H54 (cell line): ENCODE measurements around the gene VWDE.

ENCODE experiments used
- DNase-seq: peaks from one replicate; pipeline ENCODE4 v3.0.0; 2011; ENCODE audit warnings: low spot score, mixed read lengths; ENCODE audit not compliant: insufficient read length
- FAIRE-seq: peaks from 3 replicates; lab custom pipeline; 2011; peaks lifted over from hg19 to GRCh38; lab: Jason Lieb, UNC
- POLR2A ChIP-seq: IDR thresholded peaks from 2 replicates; pipeline ENCODE4 v1.6.1; 2011; ENCODE audit warnings: low read depth, mild to moderate bottlenecking, low read length

Gene VWDE

GRCh38 chr7:12389089-12389700, 14.5 kb downstream of the VWDE start:
- TF ChIP-seq POLR2A = no peak
- DNase-seq = peak; percentile 35
- peak; percentile 100 for FAIRE-seq

- TF ChIP-seq POLR2A = no peak
- FAIRE-seq = peak; percentile 62
- DNase-seq = no peak
Observed at GRCh38 chr7:12386313-12386740, 17.3 kb downstream of the VWDE start.

GRCh38 chr7:12385364-12385786, 18.3 kb downstream of the VWDE start:
- FAIRE-seq = peak; percentile 77
- TF ChIP-seq POLR2A = no peak
- no peak for DNase-seq

GRCh38 chr7:12383377-12383776, 20.3 kb downstream of the VWDE start:
- FAIRE-seq (peak; percentile 95), DNase-seq (no peak)
- TF ChIP-seq POLR2A = no peak

GRCh38 chr7:12378389-12378788, 25.3 kb downstream of the VWDE start:
- no peak for TF ChIP-seq POLR2A
- no peak for DNase-seq
- no peak for FAIRE-seq

GRCh38 chr7:12377406-12377805, 26.3 kb downstream of the VWDE start:
- DNase-seq (no peak), FAIRE-seq (no peak)
- TF ChIP-seq POLR2A = no peak

- FAIRE-seq (peak; percentile 57), DNase-seq (no peak)
- no peak for TF ChIP-seq POLR2A
Observed at GRCh38 chr7:12373580-12374263, 29.9 kb downstream of the VWDE start.

- FAIRE-seq (peak; percentile 91), DNase-seq (no peak)
- no peak for TF ChIP-seq POLR2A
Observed at GRCh38 chr7:12370249-12370648, 33.4 kb downstream of the VWDE start.

GRCh38 chr7:12369756-12370155, 33.9 kb downstream of the VWDE start:
- no peak for TF ChIP-seq POLR2A
- peak; percentile 62 for FAIRE-seq

GRCh38 chr7:12369072-12369471, 34.6 kb downstream of the VWDE start:
- DNase-seq (no peak), FAIRE-seq (peak; percentile 74)
- no peak for TF ChIP-seq POLR2A

More at GRCh38 chr7:12369756-12370155, 33.9 kb downstream of the VWDE start:
- DNase-seq = no peak

GRCh38 chr7:12360948-12361347, 42.7 kb downstream of the VWDE start:
- peak; percentile 52 for FAIRE-seq
- DNase-seq = no peak
- no peak for TF ChIP-seq POLR2A

GRCh38 chr7:12358694-12359093, 45.0 kb downstream of the VWDE start:
- FAIRE-seq (peak; percentile 88), DNase-seq (no peak)
- no peak for TF ChIP-seq POLR2A

GRCh38 chr7:12357508-12357907, 46.2 kb downstream of the VWDE start:
- DNase-seq (no peak), FAIRE-seq (peak; percentile 36)
- TF ChIP-seq POLR2A = no peak

GRCh38 chr7:12351843-12352242, 51.8 kb downstream of the VWDE start:
- TF ChIP-seq POLR2A = no peak
- no peak for DNase-seq
- FAIRE-seq = no peak

- DNase-seq (no peak), FAIRE-seq (no peak)
- no peak for TF ChIP-seq POLR2A
Observed at GRCh38 chr7:12350971-12351370, 52.7 kb downstream of the VWDE start.
